Measurements from ENCODE around the gene ZNF682. TPM values are rescaled to one million over a fixed set of nuclear protein-coding genes. Genes with fewer than 3 reads are reported as not detected.
A peak's percentile ranks its signal among the peaks of the same experiment; 100 is the strongest.
"Not testable (repeated sequence)": the region's sequence is repeated elsewhere in the genome, so short reads cannot be mapped to it uniquely, and the experiment has no call there.

ZNF682 gene
- polyA plus RNA-seq (ENCODE audit: insufficient read length in 4 of 4) = 10 to 100 TPM; 11.8 to 21.4 (median 16.6) TPM

DNA sequence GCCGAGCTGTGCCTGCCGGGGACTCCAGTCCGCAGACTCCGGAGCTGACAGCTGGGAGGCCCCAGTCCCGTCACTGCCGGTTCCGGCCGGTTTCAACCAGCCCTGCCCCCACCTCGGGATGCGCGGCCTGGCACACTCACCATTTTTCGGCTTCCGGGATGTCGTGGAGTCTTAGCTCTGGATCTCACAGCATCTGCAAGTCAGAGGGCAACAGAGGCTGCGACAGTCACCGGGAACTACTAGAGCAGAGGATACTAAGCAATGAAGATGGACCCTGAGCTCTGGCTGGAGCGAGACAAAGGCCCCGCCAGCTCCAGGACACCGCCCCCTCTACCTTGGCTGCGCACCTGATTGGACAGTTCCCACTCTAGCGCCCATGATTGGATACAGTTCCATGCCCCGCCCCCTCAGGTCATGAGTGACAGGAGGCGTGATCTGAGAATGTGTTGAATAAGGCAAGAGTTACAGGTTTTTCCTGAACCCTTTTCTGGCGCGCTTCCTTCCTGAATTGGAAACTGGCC, at the start of gene ZNF682:
ZNF682 (minus strand) TSS at position 303 of the 521 bp plus-strand sequence; CDS start at position 143, 160 bp downstream.
- DNase-seq (ENCODE audit: low read depth in 4 of 4, low spot score in 2 of 4) = peak; percentile 93 to 98 (median 96)

DNA sequence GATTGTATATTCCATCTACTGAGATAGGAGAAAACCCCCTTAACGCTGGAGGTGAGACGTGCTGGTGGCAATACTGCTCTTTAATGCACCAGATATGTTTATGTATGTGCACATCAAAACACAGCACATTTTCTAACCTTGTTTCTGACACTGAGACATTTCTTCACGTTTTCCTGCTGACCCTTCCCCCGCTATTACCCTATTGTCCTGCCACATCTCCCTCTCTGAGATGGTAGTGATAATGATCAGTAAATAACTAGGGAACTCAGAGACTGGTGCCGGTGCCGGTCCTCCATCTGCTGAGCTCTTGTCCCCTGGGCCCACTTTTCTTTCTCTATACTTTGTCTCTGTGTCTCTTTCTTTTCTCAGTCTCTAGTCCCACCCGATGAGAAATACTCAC, 43.6 kb upstream of the ZNF682 start:
- not testable (repeated sequence) for DNase-seq (ENCODE audit: low read depth in 4 of 4, low spot score in 2 of 4)

DNA sequence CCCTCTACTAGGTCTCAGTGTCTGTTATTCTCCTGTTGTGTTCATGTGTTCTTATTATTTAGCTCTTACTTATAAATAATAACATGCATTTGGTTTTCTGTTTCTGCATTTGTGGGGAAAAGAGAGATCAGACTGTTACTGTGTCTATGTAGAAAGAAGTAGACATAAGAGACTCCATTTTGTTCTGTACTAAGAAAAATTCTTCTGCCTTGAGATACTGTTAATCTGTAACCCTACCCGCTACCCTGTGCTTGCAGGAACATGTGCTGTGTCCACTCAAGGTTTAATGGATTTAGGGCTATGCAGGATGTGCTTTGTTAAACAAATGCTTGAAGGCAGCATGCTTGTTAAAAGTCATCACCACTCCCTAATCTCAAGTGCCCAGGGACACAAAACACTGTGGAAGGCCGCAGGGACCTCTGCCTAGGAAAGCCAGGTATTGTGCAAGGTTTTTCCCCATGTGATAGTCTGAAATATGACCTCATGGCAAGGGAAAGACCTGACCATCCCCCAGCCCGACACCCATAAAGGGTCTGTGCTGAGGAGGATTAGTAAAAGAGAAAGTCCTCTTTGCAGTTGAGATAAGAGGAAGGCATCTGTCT, 43.0 kb upstream of the ZNF682 start:
- DNase-seq (ENCODE audit: low read depth in 4 of 4, low spot score in 2 of 4) = not testable (repeated sequence)

DNA sequence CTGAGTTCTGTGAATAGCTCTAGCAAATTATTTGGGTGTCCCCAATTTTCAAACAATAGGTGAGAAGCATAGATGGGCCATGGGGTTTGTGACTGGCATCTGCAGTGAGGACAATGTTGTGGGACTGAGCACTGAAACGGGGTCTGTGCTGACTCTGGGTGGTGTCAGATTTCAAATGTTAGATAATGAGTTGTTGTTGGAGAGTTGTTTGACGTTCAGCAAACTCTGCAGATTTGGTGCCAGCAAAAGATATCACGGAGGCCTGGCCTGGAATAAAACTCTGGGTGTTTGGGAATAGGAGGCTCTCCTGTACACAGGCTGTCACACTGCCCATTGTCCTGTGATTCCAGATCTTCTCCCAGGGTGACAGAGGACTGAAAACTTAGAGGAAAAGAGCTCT, 41.4 kb upstream of the ZNF682 start:
- DNase-seq (ENCODE audit: low read depth in 4 of 4, low spot score in 2 of 4) = no peak

DNA sequence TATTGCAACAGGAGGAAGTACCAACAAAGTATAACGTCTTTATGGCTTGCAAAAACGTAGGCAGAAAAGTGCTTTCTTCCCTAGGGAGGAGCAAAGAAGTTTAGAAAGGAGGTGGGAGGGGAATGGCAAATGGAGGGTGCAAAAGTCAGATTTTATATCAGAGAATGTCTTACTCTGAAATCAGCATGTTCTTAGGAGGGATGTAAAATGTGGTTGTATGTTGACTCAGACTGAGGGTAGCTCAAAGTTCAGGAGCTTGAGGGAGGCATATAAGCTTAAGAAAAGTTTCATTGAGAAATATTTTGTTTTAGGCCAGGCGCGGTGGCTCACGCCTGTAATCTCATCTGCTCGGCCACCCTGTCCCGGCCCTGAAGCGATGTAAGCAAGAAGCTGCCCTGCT, 40.2 kb upstream of the ZNF682 start:
- no peak for DNase-seq (ENCODE audit: low read depth in 4 of 4, low spot score in 2 of 4)

DNA sequence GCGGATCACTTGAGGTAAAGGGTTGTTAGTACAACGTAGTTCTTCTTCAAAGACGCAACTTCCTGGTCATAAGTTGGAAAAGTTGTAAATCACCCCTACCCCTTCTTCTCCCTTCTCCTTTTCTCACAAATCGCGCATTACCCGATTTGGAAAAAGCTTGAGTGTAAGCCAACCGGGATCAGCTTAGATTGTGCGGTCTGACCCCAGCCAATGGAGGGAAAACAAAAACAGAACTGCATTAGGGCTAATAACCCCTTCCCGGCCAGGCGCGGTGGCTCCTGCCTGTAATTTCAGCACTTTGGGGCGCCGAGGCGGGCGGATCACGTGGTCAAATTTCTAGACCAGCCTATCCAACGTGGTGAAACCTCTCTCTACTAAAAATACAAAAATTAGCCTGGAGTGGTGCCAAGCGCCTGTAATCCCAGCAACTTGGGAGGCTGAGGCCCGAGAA, 39.3 kb upstream of the ZNF682 start:
- DNase-seq (ENCODE audit: low read depth in 4 of 4, low spot score in 2 of 4) = peak in 2 of 4 donors; percentile 31 to 39

DNA sequence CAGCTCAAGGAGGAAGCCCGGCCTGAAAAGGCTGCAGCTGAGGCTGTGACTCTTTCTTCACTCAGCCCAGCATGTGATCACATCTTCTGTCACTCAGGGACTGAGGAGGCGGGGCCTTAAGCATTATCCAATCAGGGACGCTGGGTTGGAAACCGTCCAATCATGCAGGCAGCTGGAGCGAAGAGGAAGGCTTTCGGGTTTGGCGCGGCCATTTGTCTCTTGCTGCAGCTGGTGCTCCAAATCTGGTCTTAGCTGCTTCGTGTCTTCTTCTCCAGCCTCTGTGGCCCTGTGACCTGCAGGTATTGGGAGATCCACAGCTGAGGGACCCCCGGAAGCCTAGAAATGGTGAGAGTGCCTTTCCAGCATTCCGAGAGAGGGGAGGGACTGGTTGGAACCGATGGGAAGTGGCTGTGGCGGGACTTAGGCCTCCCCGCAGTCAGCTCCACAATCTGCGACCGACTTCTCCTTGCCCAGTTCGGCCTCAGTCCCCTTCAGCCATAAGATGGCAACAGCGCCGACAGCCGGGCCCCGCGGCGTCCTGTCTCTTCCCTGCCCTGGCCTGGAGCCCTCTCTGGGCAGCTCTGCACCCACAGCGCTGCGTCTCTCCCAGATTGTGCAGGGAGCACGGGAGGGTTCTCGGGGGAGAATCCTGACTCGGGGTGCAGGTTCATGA, 38.6 kb upstream of the ZNF682 start, which contains the start of gene ZNF90:
ZNF90 (plus strand) TSS at position 210 of the 673 bp plus-strand sequence; CDS start at position 343, 133 bp downstream.
- peak; percentile 88 to 99 (median 93) for DNase-seq (ENCODE audit: low read depth in 4 of 4, low spot score in 2 of 4)

DNA sequence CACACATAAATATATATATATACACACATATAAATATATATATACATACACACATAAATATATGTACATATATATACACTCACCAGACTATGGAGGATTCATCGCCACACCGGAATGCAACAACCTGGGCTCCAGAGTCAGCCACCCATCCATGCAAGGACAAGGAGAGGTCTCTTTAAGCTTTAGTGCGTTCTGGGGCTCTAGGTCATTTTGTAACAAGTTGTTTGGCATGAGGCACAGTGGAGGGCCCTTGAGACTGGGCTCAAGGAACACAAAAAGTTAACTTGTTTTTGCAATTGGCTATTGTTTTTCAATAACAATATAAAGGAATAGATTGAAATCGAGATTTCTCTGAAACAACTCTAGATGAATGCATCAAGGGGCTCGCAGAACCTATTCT, 33.6 kb upstream of the ZNF682 start:
- DNase-seq (ENCODE audit: low read depth in 4 of 4, low spot score in 2 of 4) = no peak

DNA sequence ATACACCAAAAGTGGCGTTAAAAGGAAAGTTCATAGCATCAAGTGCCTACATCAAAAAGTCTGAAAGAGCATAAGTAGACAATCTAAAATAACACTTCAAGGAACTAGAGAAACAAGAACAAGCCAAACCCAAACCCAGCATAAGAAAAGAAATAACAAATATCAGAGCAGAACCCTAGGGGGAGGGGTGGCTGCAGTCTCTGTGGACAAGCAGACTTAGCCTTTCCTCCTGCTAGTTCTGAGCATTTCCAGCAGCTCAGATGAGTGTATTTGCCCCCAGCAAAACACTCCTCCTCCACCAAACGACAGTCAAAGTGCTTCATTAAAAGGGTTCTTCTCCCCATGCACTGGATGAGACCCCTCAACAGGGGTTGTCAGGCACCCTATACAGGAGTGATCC, 31.4 kb upstream of the ZNF682 start:
- no peak for DNase-seq (ENCODE audit: low read depth in 4 of 4, low spot score in 2 of 4)

DNA sequence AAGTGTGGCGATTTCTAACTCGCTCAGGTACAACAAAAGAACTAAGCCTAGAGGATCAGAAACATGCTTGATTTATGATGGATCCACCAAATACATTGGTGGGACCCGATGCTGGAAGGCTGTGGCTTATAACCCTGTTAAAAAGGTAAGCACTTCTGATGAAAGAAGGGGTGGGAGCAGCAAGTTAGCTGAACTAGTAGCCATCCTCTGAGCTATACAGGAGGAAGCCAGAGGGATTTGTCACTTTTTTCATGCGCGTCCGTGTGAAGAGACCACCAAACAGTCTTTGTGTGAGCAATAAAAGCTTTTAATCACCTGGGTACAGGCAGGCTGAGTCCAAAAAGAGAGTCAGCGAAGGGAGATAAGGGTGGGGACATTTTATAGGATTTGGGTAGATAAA, 29.3 kb upstream of the ZNF682 start:
- not testable (repeated sequence) for DNase-seq (ENCODE audit: low read depth in 4 of 4, low spot score in 2 of 4)

DNA sequence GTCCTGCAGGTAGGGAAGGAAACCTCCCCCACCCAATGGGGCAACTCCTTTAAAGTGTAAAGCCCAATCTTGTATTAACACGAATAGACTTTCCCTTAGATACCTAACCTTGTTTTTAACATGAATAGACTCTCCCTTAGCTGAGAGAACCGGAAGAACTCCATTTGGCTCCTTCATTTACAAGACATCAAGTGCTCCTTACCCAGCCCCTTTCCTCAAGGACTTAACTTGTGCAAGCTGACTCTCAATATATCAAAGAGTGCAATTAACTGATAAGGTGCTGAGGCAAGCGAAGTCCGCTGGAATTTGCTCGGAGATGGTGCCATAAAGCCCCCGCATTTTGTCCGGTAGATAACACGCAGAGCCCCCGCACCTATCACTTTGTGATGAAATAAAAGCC, 28.6 kb upstream of the ZNF682 start:
- DNase-seq (ENCODE audit: low read depth in 4 of 4, low spot score in 2 of 4) = no peak

DNA sequence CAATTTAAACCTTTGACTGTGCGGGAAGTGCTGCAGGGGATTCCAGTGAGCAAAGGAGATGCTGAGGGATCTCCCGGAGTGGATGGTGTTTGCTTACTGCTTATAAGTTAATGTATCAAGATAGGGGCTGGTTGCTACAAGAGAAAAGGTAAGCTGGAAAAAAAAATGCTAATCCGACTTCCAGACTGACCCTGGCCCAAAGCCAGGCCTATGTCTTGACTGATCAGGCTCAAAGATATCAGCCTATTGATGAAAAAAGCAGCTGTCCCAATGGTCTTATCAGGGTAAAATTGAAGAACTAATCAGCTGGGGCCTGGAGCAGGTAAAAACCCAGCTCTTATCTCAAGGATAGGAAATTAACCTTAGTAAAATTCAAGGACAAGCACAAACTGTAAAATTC, 27.6 kb upstream of the ZNF682 start:
- no peak for DNase-seq (ENCODE audit: low read depth in 4 of 4, low spot score in 2 of 4)

DNA sequence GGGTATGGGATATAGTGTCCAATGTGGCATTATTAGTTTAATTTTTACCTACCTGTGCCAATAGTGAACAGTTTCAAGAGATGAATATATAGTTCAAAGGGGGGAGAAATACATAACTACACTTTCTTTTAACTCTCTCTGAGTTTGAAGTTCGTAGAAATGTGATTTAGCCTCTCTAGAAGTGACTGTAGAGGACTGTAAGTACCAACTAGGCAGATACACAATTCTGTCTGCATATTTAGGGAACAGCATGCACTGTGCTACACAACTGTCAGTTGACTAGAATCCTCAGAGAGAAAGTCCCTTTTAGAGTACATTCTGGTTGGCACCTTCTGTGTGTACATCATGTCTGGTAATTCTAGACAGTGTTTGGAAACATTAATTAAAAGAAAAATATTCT, 21.0 kb upstream of the ZNF682 start:
- no peak for DNase-seq (ENCODE audit: low read depth in 4 of 4, low spot score in 2 of 4)

DNA sequence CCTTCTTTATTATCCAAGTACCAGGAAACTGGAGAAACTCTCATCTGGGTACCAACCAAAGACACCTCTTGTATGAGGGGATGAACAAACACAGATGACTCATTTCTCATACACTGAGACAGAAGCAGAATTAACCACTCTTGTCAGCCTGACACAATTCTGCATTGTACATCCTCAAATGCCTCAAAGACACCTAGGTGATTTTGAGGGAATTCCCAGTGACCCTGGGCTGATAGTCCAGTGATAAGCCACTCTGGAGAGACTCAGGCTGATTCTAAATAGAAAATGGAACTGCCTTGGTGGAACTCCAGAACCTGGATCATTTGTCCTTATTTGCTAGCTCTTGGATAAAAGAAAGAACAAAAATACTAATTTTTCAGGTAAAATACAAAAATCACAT, 19.4 kb upstream of the ZNF682 start:
- not testable (repeated sequence) for DNase-seq (ENCODE audit: low read depth in 4 of 4, low spot score in 2 of 4)

DNA sequence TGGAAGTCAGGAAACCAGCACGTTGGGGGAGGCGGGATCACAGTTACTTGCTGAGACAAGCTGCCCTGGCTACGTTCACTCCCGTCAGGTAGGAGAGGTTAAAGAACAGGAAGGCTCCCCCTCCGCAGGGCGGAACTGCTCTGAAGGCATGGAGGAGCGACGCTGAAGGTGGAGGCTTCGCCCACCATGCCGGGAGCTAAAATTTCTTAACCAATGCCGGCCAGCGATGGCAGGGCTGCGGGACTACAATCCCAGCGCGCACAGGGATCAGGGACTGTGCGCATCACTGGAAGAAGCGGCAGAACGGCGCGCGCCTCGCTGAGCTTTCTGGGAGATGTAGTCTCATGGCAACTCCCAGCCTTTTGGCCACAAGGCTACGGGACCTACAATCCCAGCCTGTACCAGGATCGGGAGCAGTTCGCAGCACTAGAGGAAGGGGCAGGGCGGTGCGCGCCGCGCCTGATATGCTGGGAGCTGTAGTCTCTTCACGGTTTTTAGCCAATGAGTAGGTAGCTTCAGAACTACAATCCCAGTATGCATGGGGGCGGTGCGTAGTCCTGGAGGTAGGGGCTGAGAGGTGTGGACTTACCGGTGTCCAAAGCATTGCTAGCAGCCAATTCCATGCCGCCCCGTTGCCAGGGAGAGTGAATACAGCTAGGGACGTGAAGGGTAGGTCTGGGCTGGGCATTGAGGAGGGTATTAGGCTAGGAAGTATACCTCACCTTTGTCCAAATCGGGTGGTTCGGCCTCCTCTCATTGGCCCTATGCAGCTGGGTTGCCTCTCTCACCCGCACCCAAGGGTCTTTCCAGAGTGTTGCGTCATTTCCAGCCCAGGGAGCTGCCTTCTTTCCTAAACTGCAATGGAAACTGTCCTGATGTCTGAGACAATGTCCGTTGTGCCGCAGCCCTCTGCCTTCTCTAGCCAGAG, 12.8 kb upstream of the ZNF682 start:
- DNase-seq (ENCODE audit: low read depth in 4 of 4, low spot score in 2 of 4) = peak; percentile 78 to 96 (median 90)

DNA sequence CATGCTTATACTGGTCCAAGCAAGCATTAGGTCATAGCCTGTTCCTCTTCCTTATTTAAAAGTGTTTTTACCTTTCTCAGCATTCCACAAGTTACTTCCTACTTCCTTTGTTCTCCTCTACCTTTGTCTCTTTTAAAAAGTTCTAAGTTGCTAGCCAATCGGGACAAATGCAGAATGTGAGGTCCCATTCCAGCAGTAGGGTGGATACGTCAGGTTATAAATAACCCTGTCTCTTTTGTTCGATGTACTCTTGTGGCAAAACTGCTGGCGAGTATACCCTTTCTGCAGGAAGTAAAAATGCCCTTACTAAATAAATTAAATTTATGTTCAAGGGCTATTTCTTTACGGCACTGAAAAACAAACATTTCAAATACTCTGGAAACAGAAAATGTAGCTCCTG, 6.4 kb upstream of the ZNF682 start:
- DNase-seq (ENCODE audit: low read depth in 4 of 4, low spot score in 2 of 4) = not testable (repeated sequence)

DNA sequence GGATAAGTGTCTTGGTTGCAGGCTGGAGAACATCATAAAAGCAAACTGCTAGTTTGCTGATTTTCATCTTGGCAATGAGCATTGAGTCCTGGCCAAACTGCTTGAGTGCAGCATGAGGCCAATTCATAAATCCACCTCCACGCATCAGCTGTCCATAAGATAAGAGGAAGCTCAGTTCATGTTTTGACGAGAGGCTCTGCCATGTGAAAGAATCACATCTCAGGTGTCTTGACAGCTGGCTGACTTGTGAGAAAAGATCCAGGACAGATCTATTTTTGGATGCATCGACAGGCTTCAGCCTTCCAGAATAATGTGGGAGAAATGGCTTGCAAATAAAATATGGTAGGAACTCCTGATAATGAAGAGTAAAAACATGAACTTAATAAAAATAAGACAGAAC, 5.4 kb upstream of the ZNF682 start:
- DNase-seq (ENCODE audit: low read depth in 4 of 4, low spot score in 2 of 4) = no peak

DNA sequence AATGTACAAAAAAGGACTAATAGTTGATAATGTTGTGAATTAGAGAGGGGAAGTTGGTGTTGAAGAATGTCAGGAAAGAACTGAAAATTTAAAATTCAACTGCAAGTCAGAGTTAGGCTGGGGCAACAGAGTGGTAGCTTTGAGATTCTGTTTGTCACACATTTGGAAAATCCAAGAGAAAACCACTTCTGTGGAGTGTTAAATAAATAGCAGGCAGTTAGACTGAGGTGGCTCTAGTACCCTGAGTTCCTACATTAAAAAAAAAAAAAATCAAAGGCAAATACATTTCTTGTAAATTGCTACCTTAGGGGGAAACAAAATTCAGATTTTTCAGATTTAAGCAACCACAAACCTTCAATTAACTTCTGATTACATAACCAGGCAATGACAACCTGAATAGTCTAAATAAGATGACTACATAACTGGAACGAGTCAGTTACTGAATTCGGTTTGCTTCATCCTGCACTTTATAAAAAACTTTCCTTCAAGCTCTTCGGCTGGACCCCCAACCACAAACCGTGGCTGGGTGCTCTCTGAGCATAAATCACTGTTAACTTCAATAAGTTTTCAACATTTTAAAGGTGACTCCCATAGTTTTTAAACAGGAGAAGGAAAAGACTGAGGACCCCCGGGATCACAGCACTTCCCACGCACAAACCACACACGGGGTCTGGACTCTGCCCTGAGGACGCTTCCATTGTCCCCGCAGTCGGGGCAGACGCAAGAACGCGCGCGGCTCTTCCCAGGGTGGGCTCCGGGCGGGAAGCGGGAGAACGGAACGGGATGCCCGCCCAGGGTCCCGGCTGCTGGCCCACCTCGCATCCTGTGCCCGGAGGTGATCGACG, 725 bp downstream of the ZNF682 start:
- DNase-seq (ENCODE audit: low read depth in 4 of 4, low spot score in 2 of 4) = peak in 2 of 4 donors; percentile 17 to 43

DNA sequence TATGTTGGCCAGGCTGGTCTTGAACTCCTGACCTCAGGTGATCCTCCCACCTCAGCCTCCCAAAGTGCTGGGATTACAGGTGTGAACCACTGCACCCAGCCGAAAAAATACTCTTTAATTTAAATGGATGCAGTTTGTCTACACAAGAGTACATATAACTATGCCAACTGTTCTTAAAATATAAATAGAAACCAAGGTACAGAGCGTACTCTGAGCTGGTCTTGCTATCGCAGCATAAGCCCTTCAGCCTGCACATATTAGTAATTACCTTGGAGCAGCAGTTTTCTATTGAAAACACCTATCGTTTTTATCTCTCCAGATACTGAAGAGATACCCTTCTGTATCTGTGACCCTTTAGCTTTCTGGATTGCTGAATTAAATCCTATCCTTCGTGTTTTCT, 3.4 kb downstream of the ZNF682 start:
- no peak for DNase-seq (ENCODE audit: low read depth in 4 of 4, low spot score in 2 of 4)

DNA sequence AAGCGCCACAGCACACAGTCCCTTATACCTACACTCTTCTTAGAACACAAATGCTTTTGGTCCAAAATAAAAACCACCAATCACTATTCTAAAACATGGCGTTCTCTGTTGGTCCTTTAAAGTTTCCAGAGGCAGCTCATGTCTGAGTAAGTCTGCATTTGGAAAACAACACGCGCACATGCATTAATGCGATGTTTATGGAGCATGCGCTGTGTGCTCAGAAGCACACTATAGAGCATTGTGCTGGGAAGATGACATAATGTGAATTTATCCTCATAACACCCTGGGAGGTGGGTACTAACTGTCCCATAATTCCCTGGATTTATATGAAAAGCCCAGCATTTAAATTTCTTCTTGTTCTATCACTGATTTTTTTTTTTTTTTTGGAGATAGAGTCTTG, 10.7 kb downstream of the ZNF682 start:
- no peak for DNase-seq (ENCODE audit: low read depth in 4 of 4, low spot score in 2 of 4)
